ENCODE results near the gene SIGLECL1. TPM values are rescaled to one million over a fixed set of nuclear protein-coding genes. Genes with fewer than 3 reads are reported as not detected.
A peak's percentile ranks its signal among the peaks of the same experiment; 100 is the strongest.
"Not testable (repeated sequence)": the region's sequence is repeated elsewhere in the genome, so short reads cannot be mapped to it uniquely, and the experiment has no call there.

The SIGLECL1 gene
- total RNA-seq, 2 experiments from 2014 or later, result not detected

- H3K9me3 Mint-ChIP-seq (ENCODE audit: low read depth); H3K4me1 Mint-ChIP-seq; intact Hi-C loops (cut with DNase I, micrococcal nuclease); H3K4me3 Mint-ChIP-seq; ATAC-seq; CTCF ChIA-PET; POLR2A ChIA-PET; H3K27ac Mint-ChIP-seq; DNase-seq; H3K36me3 Mint-ChIP-seq (ENCODE audit: low read depth): not testable (repeated sequence)
- H3K27me3 Mint-ChIP-seq, result peaks cover 41% of the 10 kb centered on the region
Observed at GRCh38 chr19:51224898-51225393, 25.9 kb upstream of the SIGLECL1 start, which contains the start of gene CD33. CD33 (plus strand) TSS chr19:51225080; CDS start chr19:51225119, 39 bp downstream.

GRCh38 chr19:51226067-51226466, 24.8 kb upstream of the SIGLECL1 start:
- H3K4me3 Mint-ChIP-seq, result no peak overlapping the region
- no peaks in the 10 kb centered on the region for H3K36me3 Mint-ChIP-seq (ENCODE audit: low read depth)
- H3K4me1 Mint-ChIP-seq, result no peaks in the 10 kb centered on the region
- H3K27ac Mint-ChIP-seq, result no peak overlapping the region
- DNase-seq, result no peak
- no peak for ATAC-seq
- POLR2A ChIA-PET, result no interaction called here
- intact Hi-C loops (cut with DNase I, micrococcal nuclease), result no loop called here
- CTCF ChIA-PET, result interaction anchor here (0.6 kb wide), 1 partner anchor 141 kb away, joined by 3 read pairs; no protein-coding TSS in a partner anchor
- no peaks in the 10 kb centered on the region for H3K9me3 Mint-ChIP-seq (ENCODE audit: low read depth)
- peaks cover 43% of the 10 kb centered on the region for H3K27me3 Mint-ChIP-seq

- no peak for DNase-seq
- CTCF ChIA-PET, result no interaction called here
- Mint-ChIP-seq H3K27me3 (peaks cover 47% of the 10 kb centered on the region), H3K4me1 (no peaks in the 10 kb centered on the region), H3K36me3 (ENCODE audit: low read depth) (no peaks in the 10 kb centered on the region), H3K9me3 (ENCODE audit: low read depth) (no peaks in the 10 kb centered on the region), H3K4me3 (no peak overlapping the region), H3K27ac (no peak overlapping the region)
- ATAC-seq, result no peak
- POLR2A ChIA-PET, result no interaction called here
- intact Hi-C loops (cut with DNase I, micrococcal nuclease), result no loop called here
Observed at GRCh38 chr19:51227326-51227725, 23.6 kb upstream of the SIGLECL1 start.

- no peaks in the 10 kb centered on the region for H3K4me1 Mint-ChIP-seq
Observed at GRCh38 chr19:51227966-51228365, 22.9 kb upstream of the SIGLECL1 start.

GRCh38 chr19:51240866-51241265, 10.0 kb upstream of the SIGLECL1 start:
- POLR2A ChIA-PET, result no interaction called here
- intact Hi-C loops (cut with DNase I, micrococcal nuclease), result no loop called here
- no peak overlapping the region for H3K4me3 Mint-ChIP-seq
- H3K4me1 Mint-ChIP-seq, result peaks cover 3% of the 10 kb centered on the region
- CTCF ChIA-PET, result no interaction called here
- DNase-seq (no peak), ATAC-seq (no peak)
- H3K36me3 Mint-ChIP-seq (ENCODE audit: low read depth), result no peaks in the 10 kb centered on the region
- H3K27me3 Mint-ChIP-seq, result peaks cover 12% of the 10 kb centered on the region
- H3K27ac Mint-ChIP-seq, result no peak overlapping the region
- no peaks in the 10 kb centered on the region for H3K9me3 Mint-ChIP-seq (ENCODE audit: low read depth)

More at GRCh38 chr19:51227966-51228365, 22.9 kb upstream of the SIGLECL1 start:
- ATAC-seq (no peak), DNase-seq (no peak)
- no peaks in the 10 kb centered on the region for H3K36me3 Mint-ChIP-seq (ENCODE audit: low read depth)
- H3K27me3 Mint-ChIP-seq, result peaks cover 48% of the 10 kb centered on the region
- H3K4me3 Mint-ChIP-seq, result no peak overlapping the region
- H3K27ac Mint-ChIP-seq, result no peak overlapping the region
- POLR2A ChIA-PET, result no interaction called here
- no peaks in the 10 kb centered on the region for H3K9me3 Mint-ChIP-seq (ENCODE audit: low read depth)
- CTCF ChIA-PET, result no interaction called here
- intact Hi-C loops (cut with DNase I, micrococcal nuclease), result no loop called here

GRCh38 chr19:51242881-51243630, 7.8 kb upstream of the SIGLECL1 start:
- H3K27ac Mint-ChIP-seq, result no peak overlapping the region
- H3K36me3 Mint-ChIP-seq (ENCODE audit: low read depth), result no peaks in the 10 kb centered on the region
- H3K4me1 Mint-ChIP-seq, result peaks cover 3% of the 10 kb centered on the region
- DNase-seq, result no peak
- intact Hi-C loops (cut with DNase I, micrococcal nuclease), result no loop called here
- no peaks in the 10 kb centered on the region for H3K9me3 Mint-ChIP-seq (ENCODE audit: low read depth)
- peaks cover 12% of the 10 kb centered on the region for H3K27me3 Mint-ChIP-seq
- ChIA-PET POLR2A (no interaction called here), CTCF (no interaction called here)
- no peak for ATAC-seq
- H3K4me3 Mint-ChIP-seq, result no peak overlapping the region

- Mint-ChIP-seq H3K36me3 (ENCODE audit: low read depth) (no peaks in the 10 kb centered on the region), H3K9me3 (ENCODE audit: low read depth) (no peaks in the 10 kb centered on the region), H3K27ac (no peak overlapping the region), H3K4me3 (no peak overlapping the region), H3K27me3 (peaks cover 10% of the 10 kb centered on the region), H3K4me1 (peaks cover 3% of the 10 kb centered on the region)
- CTCF ChIA-PET, result interaction anchor here (1.0 to 2.3 kb wide), 2 partner anchors 12 to 14 kb away, joined by 5 to 8 read pairs; no protein-coding TSS in a partner anchor
- DNase-seq (no peak), ATAC-seq (peak; percentile 44)
- intact Hi-C loops (cut with DNase I, micrococcal nuclease), result no loop called here
- POLR2A ChIA-PET, result no interaction called here
Observed at GRCh38 chr19:51246164-51246552, 4.7 kb upstream of the SIGLECL1 start.

- no peaks in the 10 kb centered on the region for H3K36me3 Mint-ChIP-seq (ENCODE audit: low read depth)
- H3K27ac Mint-ChIP-seq, result no peak overlapping the region
- intact Hi-C loops (cut with DNase I, micrococcal nuclease), result no loop called here
- H3K4me3 Mint-ChIP-seq, result no peak overlapping the region
- DNase-seq (no peak), ATAC-seq (no peak)
- H3K27me3 Mint-ChIP-seq, result peaks cover 7% of the 10 kb centered on the region
- CTCF ChIA-PET, result interaction anchor here (0.7 to 2.6 kb wide), 4 partner anchors 10 to 151 kb away, joined by 3 to 8 read pairs (median 4); no protein-coding TSS in a partner anchor
- peaks cover 3% of the 10 kb centered on the region for H3K4me1 Mint-ChIP-seq
- no peaks in the 10 kb centered on the region for H3K9me3 Mint-ChIP-seq (ENCODE audit: low read depth)
- POLR2A ChIA-PET, result no interaction called here
Observed at GRCh38 chr19:51247972-51248590, 2.8 kb upstream of the SIGLECL1 start.

GRCh38 chr19:51251468-51251820, 564 bp downstream of the SIGLECL1 start:
- Mint-ChIP-seq H3K4me1 (peaks cover 5% of the 10 kb centered on the region), H3K9me3 (ENCODE audit: low read depth) (no peaks in the 10 kb centered on the region), H3K27ac (no peak overlapping the region), H3K36me3 (ENCODE audit: low read depth) (no peaks in the 10 kb centered on the region), H3K4me3 (no peak overlapping the region), H3K27me3 (peaks cover 10% of the 10 kb centered on the region)
- ATAC-seq (no peak), DNase-seq (no peak)
- POLR2A ChIA-PET, result no interaction called here
- intact Hi-C loops (cut with DNase I, micrococcal nuclease), result no loop called here
- CTCF ChIA-PET, result no interaction called here

- POLR2A ChIA-PET, result no interaction called here
- no peak overlapping the region for H3K27ac Mint-ChIP-seq
- H3K4me1 Mint-ChIP-seq, result peaks cover 5% of the 10 kb centered on the region
- no peak overlapping the region for H3K4me3 Mint-ChIP-seq
- ATAC-seq, result no peak
- no peak for DNase-seq
- intact Hi-C loops (cut with DNase I, micrococcal nuclease), result no loop called here
- H3K9me3 Mint-ChIP-seq (ENCODE audit: low read depth), result no peaks in the 10 kb centered on the region
- H3K36me3 Mint-ChIP-seq (ENCODE audit: low read depth), result no peaks in the 10 kb centered on the region
- CTCF ChIA-PET, result interaction anchor here (0.7 kb wide), 1 partner anchor 13 kb away, joined by 3 read pairs; no protein-coding TSS in a partner anchor
- peaks cover 10% of the 10 kb centered on the region for H3K27me3 Mint-ChIP-seq
Observed at GRCh38 chr19:51252306-51253079, 1.6 kb downstream of the SIGLECL1 start.

- CTCF ChIA-PET, result interaction anchor here (0.7 kb wide), 1 partner anchor 14 kb away, joined by 3 read pairs; no protein-coding TSS in a partner anchor
- H3K4me3 Mint-ChIP-seq, result no peak overlapping the region
Observed at GRCh38 chr19:51253088-51253806, 2.4 kb downstream of the SIGLECL1 start.

More at GRCh38 chr19:51253088-51253806, 2.4 kb downstream of the SIGLECL1 start:
- DNase-seq (no peak), ATAC-seq (no peak)
- H3K27me3 Mint-ChIP-seq, result peaks cover 7% of the 10 kb centered on the region
- no peak overlapping the region for H3K27ac Mint-ChIP-seq
- H3K4me1 Mint-ChIP-seq, result peaks cover 5% of the 10 kb centered on the region
- POLR2A ChIA-PET, result no interaction called here
- no peaks in the 10 kb centered on the region for H3K36me3 Mint-ChIP-seq (ENCODE audit: low read depth)
- H3K9me3 Mint-ChIP-seq (ENCODE audit: low read depth), result no peaks in the 10 kb centered on the region
- intact Hi-C loops (cut with DNase I, micrococcal nuclease), result no loop called here
